Thyroid gland (tissue), 4 donors: Measurements from ENCODE around the gene TAF3. TPM values are rescaled to one million over a fixed set of nuclear protein-coding genes. Genes with fewer than 3 reads are reported as not detected.

Experiments used
- DNase-seq, 2 donors: peaks; one replicate each; pipeline ENCODE4 v3.0.0-alpha.2; 2019
- H3K27ac ChIP-seq, 3 donors: fragments of 200-600 bp; sonication (generic); 1 replicate in 2 of 3; 2 replicates in 1 of 3; pipeline ENCODE4 v1.5.1; 2016 to 2019; ENCODE audit warnings: mild to moderate bottlenecking in 1 of 3, moderate library complexity in 1 of 3
- H3K27me3 ChIP-seq: fragments of 200-600 bp; sonication (generic); one replicate; pipeline ENCODE4 v1.5.1; 2019
- H3K36me3 ChIP-seq, 2 donors: fragments of 200-600 bp; sonication (generic); one replicate each; pipeline ENCODE4 v1.5.1; 2016 to 2019
- H3K4me1 ChIP-seq, 2 donors: fragments of 200-600 bp; sonication (generic); one replicate each; pipeline ENCODE4 v1.5.1; 2017 to 2019
- H3K4me3 ChIP-seq, 3 donors: fragments of 200-600 bp; sonication (generic); replicated peaks in 1 of 3; 1 replicate in 2 of 3; 2 replicates in 1 of 3; pipeline ENCODE4 v1.5.1; 2016; ENCODE audit warnings: mild to moderate bottlenecking in 1 of 3
- H3K9me3 ChIP-seq: fragments of 200-600 bp; sonication (generic); one replicate; pipeline ENCODE4 v1.5.1; 2017
- POLR2A ChIP-seq, 2 donors: fragments of 450-650 bp; IDR thresholded peaks; one replicate each; pipeline ENCODE4 v1.6.1; 2017; ENCODE audit warnings: antibody characterized with exemption in 2 of 2, mild to moderate bottlenecking in 2 of 2, moderate library complexity in 1 of 2
- WGBS, 2 donors: methylation state at CpG; one replicate each; pipeline ENCODE4 v1.1.5; 2017; 5-methylcytosine and 5-hydroxymethylcytosine counted together
- intact Hi-C: fragments of 100-400 bp; cut with DNase I; formaldehyde crosslinking; loops from one replicate; pipeline ENCODE4 v1.15.1; 2023
- total RNA-seq, 4 donors: library from RNA; depleted of rRNA; stranded (reverse); fragments of >200 nt; gene quantifications; one replicate each; pipeline ENCODE4 v1.2.3, GENCODE V29; 2016
- TF ChIP-seq, protein P1 (sequence below), 6 experiments: fragments of 200-600 bp in 3 of 6; fragments of 450-650 bp in 3 of 6; sonication (generic) in 3 of 6; IDR thresholded peaks; one replicate each; pipeline ENCODE4 v1.5.1; 2016 to 2019; ENCODE audit warnings: antibody characterized with exemption in 6 of 6, mild to moderate bottlenecking in 2 of 6, inconsistent platforms in 1 of 6, moderate library complexity in 1 of 6

TAF3 gene
- total RNA-seq, 4 donors from 2014 or later: 6.7 to 11.0 (median 8.6) TPM

DNA sequence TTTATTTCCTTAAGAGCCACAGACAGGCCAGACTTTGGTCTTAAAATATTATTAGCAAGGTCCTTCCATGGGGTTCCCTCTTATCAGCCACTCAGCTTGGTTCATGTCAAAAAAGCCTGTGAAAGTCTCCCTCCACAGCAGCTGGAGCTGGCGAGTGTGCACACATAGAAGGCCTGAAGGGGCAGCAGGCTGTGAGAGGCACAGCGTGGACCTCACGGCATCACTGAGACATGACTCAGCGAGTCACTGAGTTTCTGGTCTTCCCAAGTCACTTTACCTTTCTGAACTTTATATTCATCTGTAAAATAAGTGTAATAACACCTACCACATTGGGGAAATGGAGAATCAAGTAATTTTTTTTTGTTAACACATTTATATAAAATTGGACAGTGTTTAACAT is 8.7 kb downstream of the TAF3 start:
- 94 to 95% methylated on average over 4 of the region's 4 CpGs for WGBS, 2 donors
- Histone ChIP-seq H3K4me3 (no peak overlapping the region), H3K9me3 (no peaks in the 10 kb centered on the region), H3K36me3 (peaks cover 7 to 8% of the 10 kb centered on the region in 2 donors), H3K27me3 (no peaks in the 10 kb centered on the region), H3K4me1 (no peaks in the 10 kb centered on the region), H3K27ac (no peak overlapping the region)
- no peak for TF ChIP-seq POLR2A (IDR thresholded peaks at IDR 0.05)
- TF ChIP-seq, protein P1, sequence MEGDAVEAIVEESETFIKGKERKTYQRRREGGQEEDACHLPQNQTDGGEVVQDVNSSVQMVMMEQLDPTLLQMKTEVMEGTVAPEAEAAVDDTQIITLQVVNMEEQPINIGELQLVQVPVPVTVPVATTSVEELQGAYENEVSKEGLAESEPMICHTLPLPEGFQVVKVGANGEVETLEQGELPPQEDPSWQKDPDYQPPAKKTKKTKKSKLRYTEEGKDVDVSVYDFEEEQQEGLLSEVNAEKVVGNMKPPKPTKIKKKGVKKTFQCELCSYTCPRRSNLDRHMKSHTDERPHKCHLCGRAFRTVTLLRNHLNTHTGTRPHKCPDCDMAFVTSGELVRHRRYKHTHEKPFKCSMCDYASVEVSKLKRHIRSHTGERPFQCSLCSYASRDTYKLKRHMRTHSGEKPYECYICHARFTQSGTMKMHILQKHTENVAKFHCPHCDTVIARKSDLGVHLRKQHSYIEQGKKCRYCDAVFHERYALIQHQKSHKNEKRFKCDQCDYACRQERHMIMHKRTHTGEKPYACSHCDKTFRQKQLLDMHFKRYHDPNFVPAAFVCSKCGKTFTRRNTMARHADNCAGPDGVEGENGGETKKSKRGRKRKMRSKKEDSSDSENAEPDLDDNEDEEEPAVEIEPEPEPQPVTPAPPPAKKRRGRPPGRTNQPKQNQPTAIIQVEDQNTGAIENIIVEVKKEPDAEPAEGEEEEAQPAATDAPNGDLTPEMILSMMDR (IDR thresholded peaks at IDR 0.05): no peak
- intact Hi-C loops: no loop called here
- DNase-seq: no peak

DNA sequence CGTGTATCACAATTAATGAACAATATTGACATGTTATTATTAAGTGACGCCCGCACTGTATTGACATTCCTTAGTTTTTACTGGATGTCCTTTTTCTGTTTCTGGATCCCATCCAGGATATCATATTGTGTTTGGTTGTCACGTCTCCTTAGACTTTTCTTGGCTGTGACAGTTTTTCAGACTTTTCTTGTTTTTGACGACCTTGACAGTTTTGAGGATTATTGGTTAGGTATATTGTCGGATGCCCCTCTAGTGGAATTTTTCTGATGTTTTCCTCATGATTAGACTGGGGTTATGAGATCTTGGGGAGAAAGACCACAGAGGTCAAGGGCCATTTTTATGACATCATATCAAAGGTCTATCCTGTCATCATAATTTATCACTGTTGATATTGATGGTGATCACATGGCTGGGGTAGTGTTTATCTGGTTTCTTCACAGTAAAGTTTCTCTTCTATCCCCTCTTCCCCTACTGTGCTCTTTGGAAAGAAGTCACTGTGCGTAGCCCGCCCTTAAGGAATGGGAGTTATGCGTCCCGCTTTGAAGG is 11.1 kb downstream of the TAF3 start:
- no peaks in the 10 kb centered on the region for H3K9me3 ChIP-seq
- no peaks in the 10 kb centered on the region for H3K27me3 ChIP-seq
- no peak for DNase-seq
- intact Hi-C loops: no loop called here
- H3K4me1 ChIP-seq: no peaks in the 10 kb centered on the region
- 96 to 97% methylated on average over 10 of the region's 10 CpGs for WGBS, 2 donors
- peaks cover 5 to 6% of the 10 kb centered on the region in 2 donors for H3K36me3 ChIP-seq
- no peak overlapping the region for H3K4me3 ChIP-seq
- no peak overlapping the region for H3K27ac ChIP-seq
- TF ChIP-seq POLR2A (IDR thresholded peaks at IDR 0.05): no peak
- TF ChIP-seq, protein P1 (IDR thresholded peaks at IDR 0.05): no peak

DNA sequence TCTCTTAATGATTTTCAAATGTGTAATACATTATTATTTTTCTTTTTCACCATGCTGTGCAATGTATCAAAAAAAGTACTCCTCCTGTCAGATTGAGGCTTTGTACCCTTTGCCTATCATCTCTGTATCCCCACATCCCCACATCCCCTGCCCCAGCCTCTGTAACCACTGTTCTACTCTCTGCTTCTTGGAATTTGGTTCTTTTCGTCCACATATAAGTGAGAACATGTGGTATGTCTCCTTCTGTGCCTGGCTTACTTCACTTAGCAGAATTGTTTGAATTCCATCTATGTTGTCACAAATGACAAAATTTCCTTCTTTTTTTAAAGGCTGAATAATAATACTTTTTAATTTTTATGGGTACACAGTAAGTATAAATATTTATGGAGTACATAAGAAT is 13.8 kb downstream of the TAF3 start:
- no peak for DNase-seq
- Histone ChIP-seq H3K27me3 (no peaks in the 10 kb centered on the region), H3K4me3 (no peak overlapping the region), H3K36me3 (no peaks in the 10 kb centered on the region), H3K27ac (no peak overlapping the region), H3K4me1 (no peaks in the 10 kb centered on the region), H3K9me3 (no peaks in the 10 kb centered on the region)
- intact Hi-C loops: no loop called here
- TF ChIP-seq POLR2A (IDR thresholded peaks at IDR 0.05): no peak
- TF ChIP-seq, protein P1 (IDR thresholded peaks at IDR 0.05): no peak
- 90 to 91% methylated on average over 1 of the region's 1 CpG for WGBS, 2 donors

DNA sequence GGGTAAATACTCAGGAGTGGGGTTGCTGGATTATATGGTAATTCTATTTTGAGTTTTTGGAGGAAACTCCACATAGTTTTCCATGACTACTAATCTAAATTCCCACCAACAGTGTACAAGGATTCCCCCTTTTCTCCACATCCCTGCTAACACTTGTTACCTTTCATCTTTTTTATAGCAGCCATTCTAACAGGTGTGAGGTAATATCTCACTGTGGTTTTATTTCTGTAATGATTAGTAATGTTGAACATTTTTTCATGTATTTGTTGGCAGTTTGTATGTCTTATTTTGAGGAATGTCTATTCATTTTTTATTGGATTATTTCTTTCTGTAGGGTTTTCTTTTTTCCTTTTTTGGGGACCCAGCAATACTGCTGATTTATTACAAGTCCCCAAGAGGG is 14.9 kb downstream of the TAF3 start:
- Histone ChIP-seq H3K4me1 (no peaks in the 10 kb centered on the region), H3K4me3 (no peak overlapping the region), H3K27ac (no peak overlapping the region), H3K36me3 (no peaks in the 10 kb centered on the region), H3K27me3 (no peaks in the 10 kb centered on the region), H3K9me3 (no peaks in the 10 kb centered on the region)
- TF ChIP-seq POLR2A (IDR thresholded peaks at IDR 0.05): no peak
- TF ChIP-seq, protein P1 (IDR thresholded peaks at IDR 0.05): no peak
- no peak for DNase-seq
- intact Hi-C loops: no loop called here

DNA sequence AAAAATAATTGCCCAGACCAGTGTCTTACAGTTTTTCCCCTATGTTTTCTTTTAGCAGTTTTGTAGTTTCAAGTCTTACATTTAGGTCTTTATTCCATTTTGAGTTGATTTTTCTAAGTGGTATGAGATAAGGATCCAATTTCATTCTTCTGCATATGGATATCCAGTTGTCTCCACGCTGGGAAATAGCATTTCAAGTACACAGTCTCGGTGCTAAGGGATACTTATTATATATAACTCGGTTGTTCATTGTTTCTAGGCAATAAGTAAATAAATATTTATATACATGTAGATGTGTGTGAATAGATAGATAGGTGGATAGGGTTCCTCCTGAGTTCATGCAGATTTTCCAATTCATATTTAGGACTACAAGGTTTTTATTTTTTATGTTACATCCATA is 16.0 kb downstream of the TAF3 start:
- Histone ChIP-seq H3K4me1 (no peaks in the 10 kb centered on the region), H3K9me3 (no peaks in the 10 kb centered on the region), H3K27ac (no peak overlapping the region), H3K27me3 (no peaks in the 10 kb centered on the region), H3K4me3 (no peak overlapping the region), H3K36me3 (no peaks in the 10 kb centered on the region)
- no peak for DNase-seq
- TF ChIP-seq, protein P1 (IDR thresholded peaks at IDR 0.05): no peak
- TF ChIP-seq POLR2A (IDR thresholded peaks at IDR 0.05): no peak
- intact Hi-C loops: no loop called here
- WGBS, 2 donors: 94% methylated on average over 3 of the region's 3 CpGs
